Suprapubic skin (tissue), 4 donors: ENCODE data around the gene NAIF1. TPM values are rescaled to one million over a fixed set of nuclear protein-coding genes. Genes with fewer than 3 reads are reported as not detected.
"Not testable (repeated sequence)": the region's sequence is repeated elsewhere in the genome, so short reads cannot be mapped to it uniquely, and the experiment has no call there.

Experiments used
- DNase-seq, 2 donors: peaks; one replicate each; pipeline ENCODE4 v3.0.0-alpha.2; 2019; ENCODE audit warnings: low spot score in 2 of 2
- H3K27ac ChIP-seq: fragments of 200-600 bp; sonication (generic); one replicate; pipeline ENCODE4 v1.5.1; 2019
- H3K27me3 ChIP-seq: fragments of 200-600 bp; sonication (generic); one replicate; pipeline ENCODE4 v1.5.1; 2019
- H3K36me3 ChIP-seq: fragments of 200-600 bp; sonication (generic); one replicate; pipeline ENCODE4 v1.5.1; 2019
- H3K4me1 ChIP-seq: fragments of 200-600 bp; sonication (generic); one replicate; pipeline ENCODE4 v1.5.1; 2019
- H3K4me3 ChIP-seq: fragments of 200-600 bp; sonication (generic); one replicate; pipeline ENCODE4 v1.5.1; 2019; ENCODE audit warnings: mild to moderate bottlenecking
- H3K9me3 ChIP-seq: fragments of 200-600 bp; sonication (generic); one replicate; pipeline ENCODE4 v1.5.1; 2019
- EP300 ChIP-seq: sonication (generic); formaldehyde crosslinking; IDR thresholded peaks from one replicate; pipeline ENCODE4 v1.6.1; 2017; ENCODE audit warnings: antibody characterized with exemption
- POLR2A ChIP-seq, 2 donors: fragments of 450-650 bp; IDR thresholded peaks; one replicate each; pipeline ENCODE4 v1.6.1; 2017; ENCODE audit warnings: antibody characterized with exemption in 2 of 2, mild to moderate bottlenecking in 2 of 2, moderate library complexity in 2 of 2
- POLR2AphosphoS5 ChIP-seq, 3 donors: sonication (generic); formaldehyde crosslinking; IDR thresholded peaks; one replicate each; pipeline ENCODE4 v1.6.1; 2017; ENCODE audit warnings: antibody characterized with exemption in 3 of 3
- WGBS: methylation state at CpG from one replicate; pipeline ENCODE4 v1.1.5; 2018; 5-methylcytosine and 5-hydroxymethylcytosine counted together
- total RNA-seq, 4 donors: library from RNA; depleted of rRNA; stranded (reverse); fragments of >200 nt; gene quantifications; one replicate each; pipeline ENCODE4 v1.1.0, GENCODE V29; 2016
- TF ChIP-seq, protein P1 (sequence below), 2 donors: fragments of 200-600 bp in 1 of 2; fragments of 450-650 bp in 1 of 2; sonication (generic) in 1 of 2; IDR thresholded peaks; one replicate each; pipeline ENCODE4 v1.5.1; 2016 to 2019; ENCODE audit warnings: antibody characterized with exemption in 2 of 2, mild to moderate bottlenecking in 1 of 2, moderate library complexity in 1 of 2

NAIF1 gene
- total RNA-seq, 4 donors from 2014 or later, result 9.6 to 14.7 (median 12.6) TPM

DNA sequence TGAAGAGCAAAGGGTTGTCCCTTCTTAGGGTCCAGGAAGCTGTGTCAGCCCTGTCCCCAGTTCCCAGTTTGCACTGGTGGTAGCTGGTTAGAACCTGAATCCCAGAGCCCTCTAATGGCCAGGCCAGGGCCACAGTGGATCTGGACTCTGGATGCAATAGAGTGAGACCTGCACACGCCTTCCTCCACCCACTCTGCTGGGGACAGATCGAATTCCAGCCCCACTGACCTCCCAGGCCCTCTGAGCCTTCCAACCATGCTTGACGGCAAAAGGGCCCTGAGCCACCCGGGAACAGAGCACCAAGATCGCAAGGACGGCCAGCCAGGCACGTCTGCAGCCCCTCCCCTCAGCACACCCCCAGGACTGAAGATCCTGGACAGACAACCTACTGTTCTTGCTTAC is 23.7 kb downstream of the NAIF1 start:
- 88% methylated on average over 3 of the region's 7 CpGs for WGBS
- no peaks in the 10 kb centered on the region for H3K9me3 ChIP-seq
- H3K27me3 ChIP-seq, result no peaks in the 10 kb centered on the region
- H3K36me3 ChIP-seq, result no peaks in the 10 kb centered on the region
- H3K4me3 ChIP-seq, result no peak overlapping the region
- H3K4me1 ChIP-seq, result no peaks in the 10 kb centered on the region
- TF ChIP-seq POLR2A (IDR thresholded peaks at IDR 0.05), result no peak
- TF ChIP-seq EP300, result no peak
- no peak for TF ChIP-seq POLR2AphosphoS5 (IDR thresholded peaks at IDR 0.05)
- TF ChIP-seq, protein P1, sequence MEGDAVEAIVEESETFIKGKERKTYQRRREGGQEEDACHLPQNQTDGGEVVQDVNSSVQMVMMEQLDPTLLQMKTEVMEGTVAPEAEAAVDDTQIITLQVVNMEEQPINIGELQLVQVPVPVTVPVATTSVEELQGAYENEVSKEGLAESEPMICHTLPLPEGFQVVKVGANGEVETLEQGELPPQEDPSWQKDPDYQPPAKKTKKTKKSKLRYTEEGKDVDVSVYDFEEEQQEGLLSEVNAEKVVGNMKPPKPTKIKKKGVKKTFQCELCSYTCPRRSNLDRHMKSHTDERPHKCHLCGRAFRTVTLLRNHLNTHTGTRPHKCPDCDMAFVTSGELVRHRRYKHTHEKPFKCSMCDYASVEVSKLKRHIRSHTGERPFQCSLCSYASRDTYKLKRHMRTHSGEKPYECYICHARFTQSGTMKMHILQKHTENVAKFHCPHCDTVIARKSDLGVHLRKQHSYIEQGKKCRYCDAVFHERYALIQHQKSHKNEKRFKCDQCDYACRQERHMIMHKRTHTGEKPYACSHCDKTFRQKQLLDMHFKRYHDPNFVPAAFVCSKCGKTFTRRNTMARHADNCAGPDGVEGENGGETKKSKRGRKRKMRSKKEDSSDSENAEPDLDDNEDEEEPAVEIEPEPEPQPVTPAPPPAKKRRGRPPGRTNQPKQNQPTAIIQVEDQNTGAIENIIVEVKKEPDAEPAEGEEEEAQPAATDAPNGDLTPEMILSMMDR (IDR thresholded peaks at IDR 0.05), result no peak
- DNase-seq, result no peak
- no peak overlapping the region for H3K27ac ChIP-seq

DNA sequence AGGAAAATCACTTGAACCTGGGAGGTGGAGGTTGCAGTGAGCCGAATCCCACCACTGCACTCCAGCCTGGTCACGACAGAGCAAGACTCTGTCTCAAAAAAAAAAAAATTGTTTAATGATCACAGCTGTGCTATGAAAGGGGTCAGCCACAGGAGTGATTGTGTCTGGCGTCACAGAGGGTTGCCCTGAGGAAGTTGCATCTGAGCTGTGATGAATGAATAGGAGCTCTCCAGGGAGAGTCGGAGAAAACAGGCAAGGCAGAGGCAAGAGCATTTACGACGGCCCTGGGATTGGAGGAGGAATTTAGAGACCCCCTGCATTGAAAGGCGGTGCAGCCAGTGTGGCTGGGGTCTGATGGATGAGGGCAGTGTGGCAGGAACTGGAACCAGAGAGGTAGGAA is 25.1 kb downstream of the NAIF1 start:
- TF ChIP-seq, protein P1 (IDR thresholded peaks at IDR 0.05), result no peak
- TF ChIP-seq POLR2AphosphoS5 (IDR thresholded peaks at IDR 0.05) (no peak), POLR2A (IDR thresholded peaks at IDR 0.05) (no peak), EP300 (no peak)
- H3K9me3 ChIP-seq, result no peaks in the 10 kb centered on the region

DNA sequence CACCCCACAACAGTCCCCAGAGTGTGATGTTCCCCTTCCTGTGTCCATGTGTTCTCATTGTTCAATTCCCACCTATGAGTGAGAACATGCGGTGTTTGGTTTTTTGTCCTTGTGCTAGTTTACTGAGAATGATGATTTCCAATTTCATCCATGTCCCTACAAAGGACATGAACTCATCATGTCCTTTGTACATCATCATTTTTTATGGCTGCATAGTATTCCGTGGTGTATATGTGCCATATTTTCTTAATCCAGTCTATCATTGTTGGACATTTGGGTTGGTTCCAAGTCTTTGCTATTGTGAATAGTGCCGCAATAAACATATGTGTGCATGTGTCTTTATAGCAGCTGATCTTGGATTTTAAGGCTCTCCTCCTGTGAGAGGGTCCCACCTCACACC is 26.3 kb downstream of the NAIF1 start:
- H3K9me3 ChIP-seq, H3K27me3 ChIP-seq, DNase-seq, H3K36me3 ChIP-seq, H3K4me3 ChIP-seq, H3K4me1 ChIP-seq, H3K27ac ChIP-seq: not testable (repeated sequence)
- WGBS, result 73% methylated on average over 3 of the region's 3 CpGs

More for the DNA sequence above, 25.1 kb downstream of the NAIF1 start:
- WGBS, result 86% methylated on average over 7 of the region's 7 CpGs
- H3K36me3 ChIP-seq, result no peaks in the 10 kb centered on the region
- H3K4me3 ChIP-seq, result no peak overlapping the region
- H3K27me3 ChIP-seq, result no peaks in the 10 kb centered on the region
- no peak for DNase-seq
- H3K27ac ChIP-seq, result no peak overlapping the region
- H3K4me1 ChIP-seq, result no peaks in the 10 kb centered on the region

DNA sequence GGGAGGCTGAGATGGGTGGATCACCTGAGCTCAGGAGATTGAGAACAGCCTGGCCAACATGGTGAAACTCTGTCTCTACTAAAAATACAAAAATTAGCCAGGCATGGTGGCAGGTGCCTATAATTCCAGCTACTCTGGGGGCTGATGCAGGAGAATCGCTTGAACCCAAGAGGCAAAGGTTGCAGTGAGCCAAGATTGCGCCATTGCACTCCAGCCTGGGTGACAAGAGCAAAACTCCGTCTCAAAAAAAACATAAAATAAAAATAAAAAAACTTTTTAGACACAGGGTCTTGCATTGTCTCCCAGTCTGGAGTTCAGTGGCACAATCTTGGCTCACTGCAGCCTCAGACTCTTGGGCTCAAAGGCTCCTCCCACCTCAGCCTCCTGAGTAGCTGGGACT is 30.6 kb downstream of the NAIF1 start:
- H3K4me1 ChIP-seq, H3K27ac ChIP-seq, H3K36me3 ChIP-seq, H3K27me3 ChIP-seq, H3K9me3 ChIP-seq, DNase-seq, H3K4me3 ChIP-seq: not testable (repeated sequence)
- 71% methylated on average over 3 of the region's 3 CpGs for WGBS

DNA sequence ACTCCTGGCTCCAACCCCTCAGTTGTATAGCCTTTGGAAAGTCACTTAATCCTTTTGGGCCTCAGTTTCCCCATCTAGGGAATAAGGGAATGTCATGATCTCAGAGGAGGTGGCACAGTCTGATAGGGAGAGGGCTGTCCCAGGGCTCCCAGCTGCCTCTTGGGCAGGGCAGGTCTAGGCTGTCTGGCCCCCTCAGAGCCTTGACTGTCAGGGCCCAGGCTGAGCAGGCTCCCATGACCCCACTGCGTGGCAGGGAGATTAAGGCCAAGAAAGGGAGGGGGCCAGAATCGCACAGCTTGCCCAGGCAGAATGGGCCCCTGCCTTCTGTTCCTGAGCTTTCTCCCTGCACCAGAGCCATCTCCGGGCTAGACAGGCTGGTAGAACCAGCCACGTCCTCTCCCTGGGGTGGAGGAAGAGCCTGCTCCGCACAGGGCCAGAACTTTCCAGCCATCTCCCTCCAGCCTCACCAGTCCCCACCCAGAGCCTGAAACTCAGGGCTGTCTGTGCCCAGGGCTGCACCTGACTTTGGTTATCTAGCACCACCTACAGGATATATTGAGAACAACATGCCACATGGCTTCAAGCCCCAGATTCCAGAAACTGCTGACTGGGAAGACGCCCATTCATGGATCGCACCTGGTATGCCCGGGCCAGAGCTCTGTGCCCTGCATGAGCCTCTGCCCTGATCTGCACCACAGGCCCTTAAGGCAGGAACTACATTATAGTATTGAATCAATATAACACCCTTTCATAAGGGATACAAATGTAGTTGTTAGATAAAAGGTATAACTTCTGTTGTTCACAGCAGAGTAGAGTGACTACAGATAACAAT is 32.1 kb downstream of the NAIF1 start:
- peaks cover 9% of the 10 kb centered on the region for H3K4me1 ChIP-seq
- no peak overlapping the region for H3K27ac ChIP-seq
- H3K36me3 ChIP-seq, result no peaks in the 10 kb centered on the region
- H3K27me3 ChIP-seq, result no peaks in the 10 kb centered on the region
- H3K9me3 ChIP-seq, result no peaks in the 10 kb centered on the region
- TF ChIP-seq POLR2A (IDR thresholded peaks at IDR 0.05) (no peak), EP300 (no peak), POLR2AphosphoS5 (IDR thresholded peaks at IDR 0.05) (peak in 1 of 3 donors; percentile 27)
- TF ChIP-seq, protein P1 (IDR thresholded peaks at IDR 0.05), result peak; percentile 85 to 92
- peak; percentile 81 to 88 for DNase-seq
- WGBS, result 10% methylated on average over 3 of the region's 8 CpGs
- no peak overlapping the region for H3K4me3 ChIP-seq

DNA sequence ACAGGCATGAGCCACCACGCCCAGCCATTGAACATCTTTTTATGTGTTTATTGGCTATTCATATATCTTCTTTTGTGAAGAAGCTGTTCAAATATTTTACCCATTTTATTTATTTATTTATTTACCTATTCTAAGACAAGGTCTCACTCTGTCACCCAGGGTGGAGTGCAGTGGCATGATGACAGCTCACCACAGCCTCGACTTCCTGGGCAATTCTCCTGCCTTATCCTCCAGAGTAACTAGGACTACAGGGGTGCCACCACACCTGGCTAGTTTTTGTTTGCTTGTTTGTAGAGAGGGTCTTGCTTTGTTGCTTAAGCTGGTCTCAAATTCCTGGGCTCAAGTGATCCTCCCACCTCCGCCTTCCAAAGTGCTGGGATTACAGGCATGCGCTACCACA is 33.5 kb downstream of the NAIF1 start:
- 88% methylated on average over 4 of the region's 4 CpGs for WGBS
- Histone ChIP-seq H3K4me1 (peaks cover 9% of the 10 kb centered on the region), H3K27me3 (no peaks in the 10 kb centered on the region), H3K36me3 (no peaks in the 10 kb centered on the region), H3K9me3 (no peaks in the 10 kb centered on the region), H3K4me3 (no peak overlapping the region), H3K27ac (no peak overlapping the region)
- TF ChIP-seq, protein P1 (IDR thresholded peaks at IDR 0.05), result no peak
- TF ChIP-seq EP300 (no peak), POLR2AphosphoS5 (IDR thresholded peaks at IDR 0.05) (no peak), POLR2A (IDR thresholded peaks at IDR 0.05) (no peak)
- DNase-seq, result no peak
